ENCODE data around the gene ARHGAP33.

The ARHGAP33 gene

GRCh38 chr19:35739275-35740107, 35.9 kb upstream of the ARHGAP33 start:
- DNase-seq (ENCODE audit: low read depth in 4 of 4, low spot score in 1 of 4): no peak

GRCh38 chr19:35740108-35740422, 35.3 kb upstream of the ARHGAP33 start:
- peak in 1 of 4 experiments; percentile 30 for DNase-seq (ENCODE audit: low read depth in 4 of 4, low spot score in 1 of 4)

- peak in 3 of 4 experiments; percentile 89 to 96 (median 93) for DNase-seq (ENCODE audit: low read depth in 4 of 4, low spot score in 1 of 4)
These were observed 34.8 kb upstream of the ARHGAP33 start for GRCh38 chr19:35740423-35741202.

- DNase-seq (ENCODE audit: low read depth in 4 of 4, low spot score in 1 of 4): no peak
These were observed 34.2 kb upstream of the ARHGAP33 start for GRCh38 chr19:35741203-35741515.

- DNase-seq (ENCODE audit: low read depth in 4 of 4, low spot score in 1 of 4): peak in 2 of 4 experiments; percentile 60 to 63
These were observed 33.1 kb upstream of the ARHGAP33 start, which contains the start of gene IGFLR1 for GRCh38 chr19:35742121-35742724. TSS of gene IGFLR1 (minus strand) at chr19:35742452. CDS start at chr19:35741180, 1,272 bp downstream.

GRCh38 chr19:35743640-35744429, 31.5 kb upstream of the ARHGAP33 start:
- DNase-seq (ENCODE audit: low read depth in 4 of 4, low spot score in 1 of 4): no peak

GRCh38 chr19:35744430-35745327, 30.7 kb upstream of the ARHGAP33 start:
- DNase-seq (ENCODE audit: low read depth in 4 of 4, low spot score in 1 of 4): peak; percentile 74 to 91 (median 86)

GRCh38 chr19:35745328-35746086, 29.9 kb upstream of the ARHGAP33 start, which contains the start of the genes PSENEN and U2AF1L4:
TSS of gene PSENEN (plus strand) at chr19:35745651. CDS start at chr19:35745931, 280 bp downstream.
TSS of gene U2AF1L4 (minus strand) at chr19:35745418. CDS start at chr19:35745391, 27 bp downstream.
- peak; percentile 75 to 91 (median 89) for DNase-seq (ENCODE audit: low read depth in 4 of 4, low spot score in 1 of 4)

GRCh38 chr19:35746087-35746462, 29.3 kb upstream of the ARHGAP33 start:
- DNase-seq (ENCODE audit: low read depth in 4 of 4, low spot score in 1 of 4): no peak

GRCh38 chr19:35746531-35746930, 28.8 kb upstream of the ARHGAP33 start:
- no peak for DNase-seq (ENCODE audit: low read depth in 4 of 4, low spot score in 1 of 4)

- peak; percentile 93 to 97 (median 95) for DNase-seq (ENCODE audit: low read depth in 4 of 4, low spot score in 1 of 4)
These were observed 27.0 kb upstream of the ARHGAP33 start, which contains the start of gene LIN37 for GRCh38 chr19:35748106-35749020. TSS of gene LIN37 (plus strand) at chr19:35748576. CDS start at chr19:35748725, 149 bp downstream.

GRCh38 chr19:35750167-35750566, 25.2 kb upstream of the ARHGAP33 start:
- DNase-seq (ENCODE audit: low read depth in 4 of 4, low spot score in 1 of 4): no peak

GRCh38 chr19:35751839-35752745, 23.3 kb upstream of the ARHGAP33 start:
- no peak for DNase-seq (ENCODE audit: low read depth in 4 of 4, low spot score in 1 of 4)

- no peak for DNase-seq (ENCODE audit: low read depth in 4 of 4, low spot score in 1 of 4)
These were observed 22.5 kb upstream of the ARHGAP33 start for GRCh38 chr19:35752746-35753350.

- DNase-seq (ENCODE audit: low read depth in 4 of 4, low spot score in 1 of 4): no peak
These were observed 21.6 kb upstream of the ARHGAP33 start for GRCh38 chr19:35753634-35754369.
